ENCODE measurements around the gene SLC13A5. TPM values are rescaled to one million over a fixed set of nuclear protein-coding genes. Genes with fewer than 3 reads are reported as not detected.

SLC13A5 gene
- total and polyA plus RNA-seq, 2 donors (not counting 1 experiment from before 2014, with no cell fraction given), result not detected

DNA sequence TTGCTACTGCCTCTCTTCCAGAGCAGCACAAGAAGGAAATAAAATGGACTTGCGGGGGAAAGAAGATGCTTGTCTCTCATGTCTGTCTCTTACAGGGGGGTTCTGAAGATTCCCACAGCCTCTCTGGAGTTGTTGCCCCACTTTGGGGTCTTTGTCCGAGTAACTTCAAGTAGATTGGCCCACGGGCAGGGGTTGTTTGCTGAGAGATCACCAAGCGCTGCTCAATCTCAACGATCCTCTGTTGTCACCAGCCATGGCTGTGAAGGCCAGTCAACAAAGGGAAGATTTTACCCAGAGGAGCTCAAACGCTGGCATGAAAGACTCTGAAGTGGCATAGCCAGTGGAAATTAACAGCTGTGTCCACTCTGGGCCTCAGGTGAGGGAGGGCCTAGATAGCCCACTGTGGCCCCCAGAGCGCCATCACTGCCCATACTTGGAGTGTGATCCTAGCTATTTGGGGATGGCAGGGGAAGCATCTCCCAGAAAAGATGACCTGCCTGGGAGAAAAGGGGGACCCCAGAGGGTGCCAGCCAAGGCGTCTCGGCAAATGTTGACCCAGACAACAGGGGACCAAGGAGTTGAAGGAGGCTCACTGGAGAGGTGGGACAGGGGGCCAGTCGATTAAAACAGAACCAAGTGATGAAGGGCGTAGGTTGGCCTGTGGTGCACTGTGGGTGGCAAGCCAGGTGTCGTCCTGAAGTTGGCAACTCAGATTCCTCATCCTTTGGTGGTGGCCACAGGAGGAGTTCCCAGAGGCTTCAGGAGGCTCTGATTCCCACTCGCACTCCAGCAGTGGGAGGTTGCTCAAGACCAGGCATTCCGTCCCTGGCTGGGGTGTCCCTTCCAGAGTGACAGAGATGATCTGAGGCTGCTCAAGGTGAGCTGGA, 28.0 kb downstream of the SLC13A5 start:
- H3K9me3 Mint-ChIP-seq (ENCODE audit: insufficient read depth), result no peaks in the 10 kb centered on the region
- CTCF ChIA-PET, result no interaction called here
- Histone ChIP-seq H3K27me3 (replicated peaks in 1 of 4; ENCODE audit: control extremely low read depth in 1 of 4, control insufficient read depth in 3 of 4, insufficient read depth in 4 of 4, low read length in 3 of 4) (peaks cover 0 to 10% (median 1%) of the 10 kb centered on the region in 4 experiments), H3K9ac (ENCODE audit: low read length) (no peak overlapping the region), H3K4me3 (ENCODE audit: control extremely low read depth in 1 of 5, extremely low read depth in 1 of 5, insufficient read depth in 1 of 5, low read depth in 2 of 5, low read length in 4 of 5) (no peak overlapping the region), H4K20me1 (ENCODE audit: control insufficient read depth, insufficient read depth, low read length, poor library complexity, severe bottlenecking) (no peaks in the 10 kb centered on the region), H3K36me3 (replicated peaks in 1 of 2; ENCODE audit: control extremely low read depth in 1 of 2, control insufficient read depth in 1 of 2, extremely low read depth in 1 of 2, insufficient read depth in 2 of 2, low read length in 1 of 2) (no peaks in the 10 kb centered on the region), H3K79me2 (ENCODE audit: control insufficient read depth, insufficient read depth, low read length) (no peaks in the 10 kb centered on the region), H3K4me2 (replicated peaks; ENCODE audit: low read depth, low read length, poor library complexity, severe bottlenecking) (no peak overlapping the region), H3K27ac (ENCODE audit: low read length in 2 of 2) (no peak overlapping the region), H3K9me3 (ENCODE audit: control extremely low read depth in 1 of 3, control insufficient read depth in 2 of 3, insufficient read depth in 1 of 3, low read length in 2 of 3) (no peaks in the 10 kb centered on the region), H3K4me1 (ENCODE audit: control insufficient read depth in 2 of 2, insufficient read depth in 2 of 2, low read length in 2 of 2) (no peaks in the 10 kb centered on the region), H2AFZ (ENCODE audit: insufficient read depth, low read depth, low read length, poor library complexity, severe bottlenecking) (no peak overlapping the region)
- TF ChIP-seq EZH2 (IDR thresholded peaks at IDR 0.05; ENCODE audit: borderline replicate concordance, insufficient read depth, low read depth, low read length, poor library complexity, severe bottlenecking), result no peak
- WGBS (ENCODE audit: insufficient coverage), result 93% methylated on average over 14 of the region's 14 CpGs
- DNase-seq (no peak), ATAC-seq (ENCODE audit: low read depth) (no peak)
- intact Hi-C loops (cut with micrococcal nuclease), result no loop called here
- no peak overlapping the region for H3K27ac Mint-ChIP-seq
- H3K4me1 Mint-ChIP-seq, result no peaks in the 10 kb centered on the region
- H3K4me3 Mint-ChIP-seq, result no peak overlapping the region
- POLR2A ChIA-PET, result no interaction called here
- H3K27me3 Mint-ChIP-seq, result peaks cover 29% of the 10 kb centered on the region

DNA sequence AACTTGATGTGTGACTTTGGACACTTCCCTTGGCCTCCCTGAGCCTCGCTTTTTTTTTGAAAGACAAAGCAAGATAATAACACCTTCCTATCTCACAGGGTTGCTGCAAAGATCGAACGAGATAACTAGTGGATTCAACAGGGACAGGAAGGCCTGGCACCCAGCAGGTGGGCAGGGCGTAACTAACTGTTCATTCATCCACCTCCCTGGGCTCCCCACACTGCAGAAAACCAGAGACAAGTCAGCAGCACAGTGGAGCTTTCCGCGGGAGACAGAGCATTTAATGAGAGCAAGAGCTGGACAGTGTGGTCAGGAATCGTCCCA, 28.7 kb downstream of the SLC13A5 start:
- Histone ChIP-seq H3K27ac (ENCODE audit: low read length in 2 of 2) (no peak overlapping the region), H3K9me3 (ENCODE audit: control extremely low read depth in 1 of 3, control insufficient read depth in 2 of 3, insufficient read depth in 1 of 3, low read length in 2 of 3) (no peaks in the 10 kb centered on the region), H3K36me3 (replicated peaks in 1 of 2; ENCODE audit: control extremely low read depth in 1 of 2, control insufficient read depth in 1 of 2, extremely low read depth in 1 of 2, insufficient read depth in 2 of 2, low read length in 1 of 2) (no peaks in the 10 kb centered on the region), H3K27me3 (replicated peaks in 1 of 4; ENCODE audit: control extremely low read depth in 1 of 4, control insufficient read depth in 3 of 4, insufficient read depth in 4 of 4, low read length in 3 of 4) (peaks cover 0 to 10% (median 2%) of the 10 kb centered on the region in 4 experiments), H3K79me2 (ENCODE audit: control insufficient read depth, insufficient read depth, low read length) (no peaks in the 10 kb centered on the region), H2AFZ (ENCODE audit: insufficient read depth, low read depth, low read length, poor library complexity, severe bottlenecking) (no peak overlapping the region), H4K20me1 (ENCODE audit: control insufficient read depth, insufficient read depth, low read length, poor library complexity, severe bottlenecking) (no peaks in the 10 kb centered on the region), H3K4me2 (replicated peaks; ENCODE audit: low read depth, low read length, poor library complexity, severe bottlenecking) (no peak overlapping the region), H3K4me1 (ENCODE audit: control insufficient read depth in 2 of 2, insufficient read depth in 2 of 2, low read length in 2 of 2) (no peaks in the 10 kb centered on the region), H3K4me3 (ENCODE audit: control extremely low read depth in 1 of 5, extremely low read depth in 1 of 5, insufficient read depth in 1 of 5, low read depth in 2 of 5, low read length in 4 of 5) (no peak overlapping the region), H3K9ac (ENCODE audit: low read length) (no peak overlapping the region)
- Mint-ChIP-seq H3K4me1 (no peaks in the 10 kb centered on the region), H3K4me3 (no peak overlapping the region), H3K27ac (no peak overlapping the region), H3K27me3 (peaks cover 27% of the 10 kb centered on the region), H3K9me3 (ENCODE audit: insufficient read depth) (no peaks in the 10 kb centered on the region)
- DNase-seq (no peak), ATAC-seq (ENCODE audit: low read depth) (no peak)
- intact Hi-C loops (cut with micrococcal nuclease), result no loop called here
- POLR2A ChIA-PET, result no interaction called here
- TF ChIP-seq, protein P1, sequence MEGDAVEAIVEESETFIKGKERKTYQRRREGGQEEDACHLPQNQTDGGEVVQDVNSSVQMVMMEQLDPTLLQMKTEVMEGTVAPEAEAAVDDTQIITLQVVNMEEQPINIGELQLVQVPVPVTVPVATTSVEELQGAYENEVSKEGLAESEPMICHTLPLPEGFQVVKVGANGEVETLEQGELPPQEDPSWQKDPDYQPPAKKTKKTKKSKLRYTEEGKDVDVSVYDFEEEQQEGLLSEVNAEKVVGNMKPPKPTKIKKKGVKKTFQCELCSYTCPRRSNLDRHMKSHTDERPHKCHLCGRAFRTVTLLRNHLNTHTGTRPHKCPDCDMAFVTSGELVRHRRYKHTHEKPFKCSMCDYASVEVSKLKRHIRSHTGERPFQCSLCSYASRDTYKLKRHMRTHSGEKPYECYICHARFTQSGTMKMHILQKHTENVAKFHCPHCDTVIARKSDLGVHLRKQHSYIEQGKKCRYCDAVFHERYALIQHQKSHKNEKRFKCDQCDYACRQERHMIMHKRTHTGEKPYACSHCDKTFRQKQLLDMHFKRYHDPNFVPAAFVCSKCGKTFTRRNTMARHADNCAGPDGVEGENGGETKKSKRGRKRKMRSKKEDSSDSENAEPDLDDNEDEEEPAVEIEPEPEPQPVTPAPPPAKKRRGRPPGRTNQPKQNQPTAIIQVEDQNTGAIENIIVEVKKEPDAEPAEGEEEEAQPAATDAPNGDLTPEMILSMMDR (IDR thresholded peaks at IDR 0.05), result no peak
- TF ChIP-seq EZH2 (IDR thresholded peaks at IDR 0.05; ENCODE audit: borderline replicate concordance, insufficient read depth, low read depth, low read length, poor library complexity, severe bottlenecking), result no peak
- WGBS (ENCODE audit: insufficient coverage), result 84% methylated on average over 6 of the region's 7 CpGs
- CTCF ChIA-PET, result interaction anchor here (0.9 kb wide), 1 partner anchor 226 kb away, joined by 3 read pairs; no protein-coding TSS in a partner anchor

Measured in B cell (primary cell).